Stimulated activated naive CD4-positive, alpha-beta T cell (primary cell): Measurements from ENCODE around the gene ANKMY1.

Experiments
- DNase-seq, 6 experiments: peaks; one replicate each; lab custom pipeline; 2025; lab: John Stamatoyannopoulos, UW

Gene ANKMY1

DNA sequence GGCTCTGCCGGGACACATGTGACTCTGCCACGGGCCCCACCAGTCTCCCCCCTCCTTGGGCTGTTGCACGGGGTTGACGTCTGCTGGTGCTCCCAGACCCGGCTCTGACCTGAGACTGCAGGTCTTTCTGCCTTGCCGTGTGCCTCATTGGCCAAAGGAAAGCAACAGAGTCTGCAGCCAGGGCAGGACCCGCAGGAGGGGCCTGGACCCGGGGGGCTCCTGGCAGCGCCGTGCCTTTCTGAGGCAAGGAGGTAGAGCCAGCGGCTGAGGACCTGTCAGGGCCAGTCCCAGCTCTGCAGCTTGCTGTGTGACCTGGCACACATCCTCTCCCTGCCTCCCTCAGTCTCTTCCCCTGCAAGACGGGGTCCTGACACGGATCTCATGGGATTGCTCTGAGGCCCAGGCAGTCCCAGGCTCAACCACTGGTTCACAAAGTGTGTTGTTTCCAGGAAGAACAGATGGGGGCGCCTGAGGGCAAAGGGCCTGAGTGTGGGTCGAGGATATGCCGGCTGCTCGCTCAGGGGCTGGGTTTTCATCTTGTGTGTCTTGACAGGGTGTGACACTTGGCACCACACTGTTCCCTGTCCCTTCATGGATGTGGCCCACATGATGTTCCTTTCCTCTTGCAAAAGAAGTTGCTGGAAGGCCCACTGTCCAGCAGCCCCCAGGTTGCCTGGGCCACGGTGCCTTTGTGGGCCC is 37.7 kb upstream of the ANKMY1 start:
- DNase-seq = peak in 3 of 6 experiments; percentile 6 to 54 (median 23)

DNA sequence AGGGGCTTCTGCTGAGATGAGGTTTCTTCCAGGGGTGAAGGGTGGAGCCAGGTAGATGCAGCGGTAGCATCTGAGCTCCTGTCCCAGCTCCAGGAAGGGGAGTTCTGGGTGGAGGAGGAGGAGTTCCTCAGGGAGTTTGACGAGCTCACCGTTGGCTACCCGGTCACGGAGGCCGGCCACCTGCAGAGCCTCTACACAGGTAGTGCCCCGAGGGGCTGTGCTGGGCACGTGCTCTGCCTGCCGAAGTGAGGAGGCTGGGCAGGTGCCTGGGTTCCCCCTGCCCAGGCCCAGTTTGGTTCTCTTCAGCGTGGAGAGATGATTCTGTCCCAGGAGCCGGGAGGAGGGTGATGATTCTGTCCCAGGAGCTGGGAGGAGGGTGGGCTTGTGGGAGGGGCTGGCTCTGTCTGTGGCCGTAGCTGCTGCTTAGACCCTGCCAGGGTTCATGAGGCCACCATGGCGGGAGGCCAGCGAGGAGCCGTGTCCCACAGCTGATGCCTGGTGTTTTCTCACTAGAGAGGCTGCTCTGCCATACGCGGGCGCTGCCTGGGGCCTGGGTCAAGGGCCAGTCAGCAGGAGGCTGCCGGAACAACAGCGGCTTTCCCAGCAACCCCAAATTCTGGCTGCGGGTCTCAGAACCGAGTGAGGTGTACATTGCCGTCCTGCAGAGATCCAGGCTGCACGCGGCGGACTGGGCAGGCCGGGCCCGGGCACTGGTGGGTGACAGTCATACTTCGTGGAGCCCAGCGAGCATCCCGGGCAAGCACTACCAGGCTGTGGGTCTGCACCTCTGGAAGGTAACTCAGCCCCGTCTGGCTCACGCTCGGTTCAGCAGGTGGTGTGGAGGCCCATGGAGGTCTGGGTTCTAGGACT is 37.0 kb upstream of the ANKMY1 start:
- DNase-seq = no peak

DNA sequence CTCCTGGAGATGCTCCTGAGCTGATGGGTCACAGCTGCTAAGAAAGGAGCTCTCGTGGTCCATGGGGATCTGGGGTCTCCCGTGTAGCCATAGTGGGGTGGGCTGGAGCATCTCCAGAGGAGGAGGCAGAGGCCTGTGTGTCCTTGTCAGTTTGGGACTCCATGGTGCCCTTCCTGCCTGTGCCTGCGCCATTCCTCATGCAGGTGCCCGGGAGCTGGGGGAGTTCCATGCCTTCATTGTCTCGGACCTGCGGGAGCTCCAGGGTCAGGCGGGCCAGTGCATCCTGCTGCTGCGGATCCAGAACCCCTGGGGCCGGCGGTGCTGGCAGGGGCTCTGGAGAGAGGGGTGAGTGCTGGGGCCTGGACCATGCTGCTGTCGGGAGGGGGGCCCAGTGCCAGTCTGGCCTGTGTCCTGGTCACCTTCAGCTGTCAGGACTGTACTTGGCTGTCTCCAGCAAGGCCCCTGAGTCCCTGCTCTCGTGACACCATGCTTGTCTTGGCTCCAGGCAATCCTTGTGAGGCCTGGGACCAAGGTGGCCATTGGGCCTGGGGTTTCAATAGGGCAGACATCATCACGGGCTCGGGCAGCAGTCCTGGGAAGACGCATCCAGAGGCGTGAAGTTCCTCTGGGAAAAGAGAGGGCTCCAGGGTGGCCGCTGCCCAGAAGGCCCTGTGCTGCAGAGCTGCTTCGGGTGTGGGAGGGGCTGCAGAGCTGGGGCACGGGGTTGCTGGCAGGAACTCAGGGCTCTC is 36.1 kb upstream of the ANKMY1 start:
- no peak for DNase-seq

DNA sequence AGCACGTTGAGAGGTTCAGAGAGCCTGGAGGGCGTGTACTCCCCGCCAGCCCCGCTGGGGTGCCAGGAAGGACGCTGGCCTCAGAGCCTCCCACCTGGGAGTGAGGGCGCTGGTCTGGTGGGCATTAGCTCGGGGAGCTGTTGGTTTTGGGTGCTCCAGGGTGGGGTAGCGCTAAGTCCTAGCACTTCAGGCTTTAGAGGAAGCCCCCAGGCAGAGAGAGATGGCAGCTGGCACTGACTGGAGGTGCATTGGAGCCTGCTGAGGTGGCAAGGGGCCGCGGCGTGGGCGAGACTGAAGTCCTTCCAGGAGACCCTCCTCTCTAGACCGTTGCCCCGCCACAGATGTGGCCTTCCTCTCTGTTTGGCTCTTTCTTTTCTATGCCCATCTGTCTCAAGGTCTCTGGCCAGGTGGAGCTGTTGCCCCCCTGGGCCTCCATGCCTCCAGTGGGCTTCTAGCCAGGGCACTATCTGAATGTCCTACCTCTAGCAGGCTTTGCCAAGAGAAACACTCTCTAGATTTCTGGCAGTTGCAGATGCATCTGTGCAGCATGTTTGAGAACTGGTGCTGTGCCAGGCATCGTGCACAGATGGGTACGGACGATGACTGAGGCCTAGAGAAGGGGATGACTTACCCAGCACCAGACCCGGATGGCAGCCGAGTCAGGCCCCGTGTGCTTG is 35.4 kb upstream of the ANKMY1 start:
- DNase-seq = no peak

DNA sequence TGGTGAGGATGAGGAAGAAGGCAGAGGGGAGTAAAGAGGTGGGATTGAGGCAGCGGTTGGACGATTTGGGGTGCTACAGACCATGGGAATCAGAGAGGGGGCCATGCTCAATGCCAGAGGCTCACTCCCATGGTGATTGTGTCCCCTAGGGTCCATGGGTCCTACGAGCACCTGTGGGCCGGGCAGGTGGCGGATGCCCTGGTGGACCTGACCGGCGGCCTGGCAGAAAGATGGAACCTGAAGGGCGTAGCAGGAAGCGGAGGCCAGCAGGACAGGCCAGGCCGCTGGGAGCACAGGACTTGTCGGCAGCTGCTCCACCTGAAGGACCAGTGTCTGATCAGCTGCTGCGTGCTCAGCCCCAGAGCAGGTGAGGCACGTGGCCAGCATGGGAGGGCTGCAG is 34.0 kb upstream of the ANKMY1 start:
- no peak for DNase-seq

DNA sequence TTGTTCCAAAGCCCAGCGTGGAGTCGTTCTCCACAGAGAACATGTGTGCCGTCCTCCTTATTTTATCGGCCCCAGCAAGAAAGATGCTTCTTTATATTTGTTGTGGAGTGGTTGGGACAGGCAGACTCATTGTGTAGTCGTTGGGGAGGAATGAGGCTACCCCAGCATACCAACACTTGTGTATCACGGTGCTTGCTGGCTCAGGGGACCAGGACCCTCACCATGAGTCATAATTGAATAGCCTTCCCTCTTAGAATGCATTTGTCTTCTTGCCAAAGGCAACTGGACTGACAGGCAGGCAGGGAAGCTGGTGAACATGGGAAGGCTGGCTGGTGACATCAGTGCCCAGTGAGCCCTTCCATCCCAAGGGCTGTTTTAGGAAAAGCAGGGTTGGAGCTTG is 33.4 kb upstream of the ANKMY1 start:
- DNase-seq = no peak

DNA sequence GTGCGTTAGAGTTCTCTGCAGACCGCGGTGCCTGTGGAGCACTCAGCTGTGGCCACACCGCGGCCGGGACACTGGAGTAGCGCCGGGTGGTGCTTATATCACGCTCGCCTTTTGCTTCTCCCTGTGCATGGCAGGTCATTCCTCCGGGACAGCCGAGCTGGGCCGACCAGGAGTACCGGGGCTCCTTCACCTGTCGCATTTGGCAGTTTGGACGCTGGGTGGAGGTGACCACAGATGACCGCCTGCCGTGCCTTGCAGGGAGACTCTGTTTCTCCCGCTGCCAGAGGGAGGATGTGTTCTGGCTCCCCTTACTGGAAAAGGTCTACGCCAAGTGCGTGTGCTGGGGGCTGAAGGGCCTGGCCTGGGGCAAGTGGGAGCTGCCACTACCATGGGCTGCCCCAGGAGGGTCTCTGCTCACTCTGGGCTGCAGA is 32.9 kb upstream of the ANKMY1 start:
- DNase-seq = no peak

DNA sequence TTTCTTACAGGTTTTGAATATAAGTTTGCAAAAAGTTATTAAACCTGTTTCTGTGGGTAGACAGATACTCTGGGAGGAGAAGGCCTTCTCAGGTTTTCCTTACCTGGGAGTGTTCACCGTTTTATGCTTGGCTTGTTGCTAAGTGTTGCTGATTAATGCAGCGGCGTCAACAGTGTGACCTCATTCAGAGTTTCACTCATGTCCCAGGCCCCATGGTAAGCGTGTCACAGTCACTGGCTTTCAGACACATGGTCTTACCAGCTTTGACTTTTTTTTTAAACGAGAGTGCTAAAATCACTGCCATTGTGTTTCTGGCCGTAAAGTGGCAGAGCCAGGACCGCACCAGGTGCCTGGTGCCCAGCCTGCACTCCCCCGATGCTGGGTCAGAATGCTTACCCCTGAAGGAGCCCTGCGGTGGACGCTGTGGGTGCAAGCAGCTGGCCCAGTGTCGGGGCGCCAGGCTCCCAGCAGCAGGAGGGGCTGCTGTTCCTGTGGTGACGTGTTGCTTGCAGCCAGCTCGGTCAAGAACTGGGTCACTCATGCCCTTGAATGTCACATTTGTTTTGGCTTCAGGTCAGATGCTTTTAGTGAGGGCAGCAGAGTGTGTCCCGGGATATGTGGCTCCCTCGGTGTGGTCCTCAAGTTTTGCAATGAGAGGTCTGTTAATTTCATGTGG is 32.2 kb upstream of the ANKMY1 start:
- DNase-seq = no peak

DNA sequence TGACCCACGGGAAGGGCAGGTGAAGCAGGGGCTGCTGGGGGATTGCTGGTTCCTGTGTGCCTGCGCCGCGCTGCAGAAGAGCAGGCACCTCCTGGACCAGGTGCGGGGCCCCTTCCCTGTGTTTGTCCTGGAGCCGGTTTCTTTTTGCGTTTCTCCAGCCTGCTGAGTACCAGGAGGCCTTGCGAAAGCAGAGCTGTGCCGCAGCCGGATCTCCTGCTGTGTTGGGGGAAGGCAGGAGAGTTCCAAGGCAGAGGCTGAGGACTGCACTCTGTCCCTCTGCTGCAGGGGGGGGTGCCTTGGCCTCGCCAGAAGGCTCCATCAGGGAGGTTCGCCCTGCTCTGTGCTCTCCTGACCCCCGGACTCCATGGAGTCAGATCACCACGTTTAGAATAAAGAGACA is 31.6 kb upstream of the ANKMY1 start:
- DNase-seq = no peak

DNA sequence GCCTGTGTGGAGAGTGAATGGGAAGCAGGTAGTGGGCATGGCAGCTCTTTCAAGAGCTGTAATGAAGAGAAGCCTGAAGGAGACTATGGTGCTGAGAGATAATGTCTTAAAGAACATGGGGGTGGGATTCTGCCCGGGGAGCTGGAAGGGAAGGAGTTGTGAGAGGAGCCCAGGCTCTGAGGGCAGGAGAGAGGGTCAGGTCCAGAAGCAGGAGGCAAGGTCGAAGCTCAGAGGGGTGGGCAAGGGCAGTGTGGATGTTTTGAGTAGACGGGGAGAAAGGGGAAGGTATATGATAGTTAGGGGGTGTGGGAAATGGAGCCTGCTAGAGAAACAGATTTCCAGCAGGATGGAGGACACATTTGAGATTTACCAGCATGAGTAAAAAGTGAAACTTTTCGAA is 30.9 kb upstream of the ANKMY1 start:
- DNase-seq = no peak

DNA sequence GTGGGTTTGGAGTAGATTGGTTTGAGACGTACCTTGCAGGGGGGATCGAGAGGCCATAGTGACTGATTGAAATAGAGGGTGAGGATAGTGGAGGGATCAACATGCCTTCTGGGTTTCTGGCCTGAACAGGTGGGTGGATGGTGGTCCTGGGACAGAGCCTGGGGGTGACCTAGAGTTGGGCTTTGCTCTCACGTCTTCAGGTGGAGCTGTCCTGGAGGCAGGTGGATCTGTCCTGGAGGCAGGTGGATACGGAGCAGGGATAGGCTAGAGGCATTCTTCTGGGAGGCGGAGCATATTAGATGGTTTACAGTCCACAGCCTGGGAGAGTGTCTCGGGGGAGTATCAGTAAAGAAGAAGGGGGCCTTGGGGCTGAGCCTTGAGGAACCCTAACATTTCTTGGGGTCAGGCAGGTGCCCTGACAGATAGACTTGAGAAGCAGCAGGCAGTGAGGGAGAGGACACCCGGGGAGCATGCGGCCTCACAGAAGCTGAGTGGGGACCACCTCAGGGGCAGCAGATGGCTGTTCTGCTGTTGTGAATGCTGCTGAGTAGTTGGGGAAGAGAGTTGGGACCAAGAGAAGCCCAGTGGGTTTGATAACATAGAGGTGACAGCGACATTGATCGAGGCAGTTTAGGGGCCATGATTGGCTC is 30.3 kb upstream of the ANKMY1 start:
- DNase-seq = no peak

DNA sequence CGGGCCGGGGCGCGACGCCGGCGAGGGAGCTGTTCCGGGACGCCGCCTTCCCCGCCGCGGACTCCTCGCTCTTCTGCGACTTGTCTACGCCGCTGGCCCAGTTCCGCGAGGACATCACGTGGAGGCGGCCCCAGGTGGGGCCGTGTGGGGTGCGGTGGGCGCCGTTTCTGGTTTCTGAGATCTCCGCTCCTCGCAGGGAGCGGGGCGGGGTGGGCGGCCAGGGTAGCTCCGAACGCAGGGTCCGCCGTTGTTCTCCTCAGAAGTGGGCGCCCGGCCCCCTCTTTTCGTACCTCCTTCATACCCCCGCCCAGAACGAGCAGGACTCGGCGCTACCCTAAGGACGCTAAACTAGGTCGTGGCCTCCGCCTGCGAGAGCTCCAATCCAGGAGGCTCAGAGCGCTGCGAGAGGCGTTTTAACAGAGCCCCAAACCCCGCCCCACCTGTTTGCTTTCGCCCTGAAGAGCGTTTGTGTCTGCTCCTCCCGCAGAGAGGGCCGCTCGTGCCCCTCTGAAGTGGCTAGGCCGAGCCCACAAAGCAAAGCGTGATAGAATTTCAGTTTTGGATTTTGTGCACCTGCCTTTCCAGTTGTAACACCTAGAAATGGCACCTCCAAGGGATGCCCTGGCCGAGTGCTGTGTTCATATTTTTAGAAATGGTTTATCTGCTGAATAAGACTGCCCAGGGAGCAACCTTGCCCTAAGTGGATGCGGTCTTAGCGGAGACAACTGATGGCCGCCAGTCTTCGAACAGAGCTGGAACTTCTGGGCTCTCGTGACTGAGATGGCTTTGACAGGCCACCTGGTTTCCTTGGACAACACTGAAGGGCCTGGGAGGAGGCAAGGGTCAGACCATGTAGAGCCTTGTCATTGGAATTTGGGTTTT is 29.4 kb upstream of the ANKMY1 start:
- DNase-seq = peak; percentile 33 to 59 (median 42)

DNA sequence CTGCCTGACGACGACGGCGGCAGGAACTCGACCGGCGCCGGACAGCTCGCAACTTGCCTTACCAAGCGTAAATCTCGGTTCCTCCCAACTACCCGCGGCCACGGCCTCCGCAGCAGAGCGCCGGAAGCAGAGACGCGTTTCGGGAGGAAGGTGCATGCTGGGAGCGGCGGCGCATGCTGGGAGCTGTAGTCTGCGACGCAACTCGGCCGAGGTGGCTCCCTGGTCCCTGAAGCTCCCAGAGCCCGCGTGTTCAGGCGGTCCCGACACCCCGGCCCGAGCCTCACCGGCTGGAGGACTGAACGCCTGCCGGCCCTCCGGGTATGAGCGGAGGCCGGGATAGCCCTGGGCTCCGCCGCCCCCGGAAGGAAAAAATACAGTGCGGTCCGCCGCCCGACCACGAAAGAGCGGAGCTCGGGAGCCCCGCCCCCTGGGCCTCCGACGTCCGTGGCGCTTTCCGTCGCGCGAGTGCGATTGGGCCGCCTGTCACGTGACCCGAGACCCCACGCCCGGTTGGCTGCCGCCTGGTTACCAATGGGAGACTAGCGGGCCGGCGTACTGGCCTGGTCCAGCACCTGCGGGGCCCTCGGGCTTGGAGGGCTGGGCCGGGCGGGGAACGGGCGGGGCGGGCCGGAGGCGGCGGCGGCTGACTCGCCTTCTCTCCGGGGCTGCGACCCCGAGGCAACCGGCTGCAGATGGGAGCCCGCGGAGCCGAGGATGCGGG is 28.6 kb upstream of the ANKMY1 start, which contains the start of gene CAPN10:
Gene CAPN10, plus strand, starts transcription at position 537 of the 721 bp plus-strand sequence. Its CDS starts 178 bp downstream, at position 715.
- DNase-seq = peak; percentile 89 to 99 (median 95)

DNA sequence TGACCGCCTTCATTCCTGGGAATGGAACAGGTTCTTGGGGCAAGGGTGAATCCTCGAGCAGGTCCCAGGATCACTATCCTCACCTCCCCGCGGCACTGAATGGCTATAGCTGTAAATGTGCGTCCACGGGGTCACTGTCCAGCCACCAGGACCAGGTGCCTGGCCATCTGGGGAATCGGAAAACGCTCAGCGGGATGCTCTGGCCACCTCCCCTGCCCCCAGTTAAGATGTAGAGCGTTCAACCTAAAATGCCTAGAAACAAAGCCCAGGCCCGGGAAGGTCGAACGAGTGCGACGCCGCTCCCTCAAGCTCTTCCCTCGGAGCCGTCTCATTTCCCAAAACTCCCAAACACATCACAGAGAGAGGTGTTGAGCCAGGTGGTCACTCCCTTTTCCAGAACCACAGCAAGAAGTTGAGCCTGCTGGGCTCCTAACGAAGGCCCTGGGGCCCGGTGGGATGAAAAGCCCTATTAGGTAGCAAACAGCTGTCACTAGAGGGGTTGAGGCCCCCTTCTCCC is 28.0 kb upstream of the ANKMY1 start:
- no peak for DNase-seq

DNA sequence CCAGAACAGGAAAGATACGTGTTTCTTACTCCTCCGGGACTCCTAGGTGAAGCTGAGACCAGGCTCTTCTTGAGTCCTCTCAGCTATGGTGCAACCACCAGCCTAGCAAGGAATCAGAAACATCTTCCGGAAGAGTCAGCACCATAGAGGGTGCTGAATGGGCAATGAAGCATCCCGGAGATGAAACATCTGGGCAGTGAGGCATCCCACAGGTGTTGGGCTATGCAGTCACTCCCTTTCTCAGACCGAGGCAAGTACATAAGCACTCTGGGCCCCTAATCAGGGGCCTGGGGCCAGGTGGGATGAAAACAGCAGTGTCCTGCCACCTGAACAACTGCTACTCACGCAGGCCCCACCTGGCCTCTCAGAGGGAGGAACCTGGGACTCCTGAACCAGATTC is 27.3 kb upstream of the ANKMY1 start:
- DNase-seq = no peak

DNA sequence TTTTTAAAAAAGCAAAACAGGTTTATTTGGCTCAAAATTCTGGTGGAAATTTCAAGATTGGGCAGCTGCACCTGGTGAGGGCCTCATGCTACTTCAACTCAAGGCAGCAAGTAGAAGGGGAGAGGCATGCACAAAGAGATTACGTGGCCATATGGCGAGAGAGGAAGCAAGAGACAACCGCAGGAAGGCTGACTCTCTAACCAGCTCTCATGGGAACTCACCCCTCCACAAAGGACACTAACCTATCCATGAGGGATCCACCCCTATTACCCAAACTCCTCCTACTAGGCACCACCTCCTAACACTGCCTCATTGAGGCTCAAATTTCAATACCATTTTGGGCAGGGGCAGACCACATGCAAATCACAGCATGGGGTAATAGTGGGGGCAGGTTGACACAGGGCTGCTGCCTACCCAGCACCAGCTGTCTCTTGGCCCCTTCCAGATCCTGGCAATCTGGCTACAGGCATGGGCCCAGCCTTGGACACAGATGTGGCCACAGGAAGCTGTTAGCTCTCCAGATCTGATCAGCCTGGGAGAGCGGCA is 26.8 kb upstream of the ANKMY1 start:
- no peak for DNase-seq

DNA sequence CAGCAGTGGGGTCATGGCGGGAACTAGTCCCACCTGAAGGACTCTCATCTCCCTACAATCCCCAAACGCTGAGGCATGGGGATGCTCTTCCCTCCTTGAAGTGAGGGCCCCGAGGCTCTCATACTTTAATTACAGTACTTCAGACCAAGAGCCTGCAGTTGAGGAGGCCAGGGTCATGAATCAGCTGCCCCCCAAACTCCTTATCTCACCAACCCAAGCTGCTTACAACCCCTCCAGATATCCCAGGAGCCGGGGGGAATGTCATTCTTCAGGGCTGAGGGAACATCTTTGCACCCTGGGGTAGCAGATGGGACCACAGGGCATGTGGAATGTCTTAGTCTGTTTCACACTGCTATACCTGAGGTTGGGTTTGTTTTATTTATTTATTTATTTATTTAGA is 26.0 kb upstream of the ANKMY1 start:
- DNase-seq = no peak

DNA sequence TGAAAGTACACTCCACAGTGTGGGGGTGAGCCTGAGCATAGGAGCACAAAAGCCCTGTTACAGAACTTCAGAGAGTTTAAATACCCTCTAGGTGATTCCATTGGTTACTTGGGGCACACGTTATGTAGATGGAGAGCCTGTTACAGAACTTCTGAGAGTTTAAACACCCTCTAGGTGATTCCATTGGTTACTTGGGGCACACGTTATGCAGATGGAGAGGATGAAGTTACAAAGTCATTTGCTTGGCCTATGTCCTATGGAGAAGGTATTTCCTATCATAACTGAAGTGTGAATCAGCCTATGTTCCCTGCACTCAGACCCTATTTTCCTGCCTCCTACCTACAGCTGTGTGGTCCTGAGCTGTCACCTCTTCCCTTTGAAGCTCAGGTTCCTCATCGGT is 25.0 kb upstream of the ANKMY1 start:
- DNase-seq = no peak

DNA sequence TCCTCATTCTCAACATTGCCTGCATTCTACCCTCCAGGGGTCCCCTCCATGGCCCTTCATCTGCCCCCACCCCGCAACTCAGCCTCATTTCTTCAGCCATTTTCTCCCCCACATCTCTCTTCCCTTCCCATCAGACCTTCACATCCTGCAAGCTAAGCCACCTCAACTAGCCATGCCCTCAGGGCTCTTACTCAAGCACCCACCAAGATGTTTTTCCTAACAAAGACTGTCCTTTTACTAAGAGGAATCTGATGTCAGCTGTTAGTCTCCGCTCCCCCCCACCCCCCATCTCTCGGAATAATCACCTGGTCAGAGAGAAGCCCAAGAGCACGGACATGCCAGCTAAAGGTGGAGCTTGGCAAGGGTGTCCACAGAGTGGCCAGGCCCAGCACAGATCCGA is 24.0 kb upstream of the ANKMY1 start:
- no peak for DNase-seq
